ENCODE data around the gene CD99L2.

CD99L2 gene

DNA sequence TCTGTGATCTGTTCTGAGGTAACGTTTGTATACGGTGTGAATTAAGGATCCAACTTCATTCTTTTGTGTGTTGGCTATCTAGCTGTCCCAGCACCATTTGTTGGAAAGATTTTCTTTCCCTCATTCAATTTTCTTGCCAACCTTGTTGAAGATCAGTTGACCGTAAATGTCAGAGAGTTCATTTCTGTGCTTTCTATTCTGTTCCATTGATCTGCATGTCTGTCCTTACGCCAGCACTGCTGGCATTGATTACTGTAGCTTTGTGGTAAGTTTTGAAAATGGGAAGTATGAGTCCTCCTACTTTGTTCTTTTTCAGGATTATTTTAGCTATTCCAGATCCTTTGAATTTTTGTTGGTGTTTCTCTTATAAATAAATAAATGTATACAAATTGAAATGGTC, 144.5 kb downstream of the CD99L2 start:
- no peak for DNase-seq (ENCODE audit: low read depth)
- TF ChIP-seq, protein P1, sequence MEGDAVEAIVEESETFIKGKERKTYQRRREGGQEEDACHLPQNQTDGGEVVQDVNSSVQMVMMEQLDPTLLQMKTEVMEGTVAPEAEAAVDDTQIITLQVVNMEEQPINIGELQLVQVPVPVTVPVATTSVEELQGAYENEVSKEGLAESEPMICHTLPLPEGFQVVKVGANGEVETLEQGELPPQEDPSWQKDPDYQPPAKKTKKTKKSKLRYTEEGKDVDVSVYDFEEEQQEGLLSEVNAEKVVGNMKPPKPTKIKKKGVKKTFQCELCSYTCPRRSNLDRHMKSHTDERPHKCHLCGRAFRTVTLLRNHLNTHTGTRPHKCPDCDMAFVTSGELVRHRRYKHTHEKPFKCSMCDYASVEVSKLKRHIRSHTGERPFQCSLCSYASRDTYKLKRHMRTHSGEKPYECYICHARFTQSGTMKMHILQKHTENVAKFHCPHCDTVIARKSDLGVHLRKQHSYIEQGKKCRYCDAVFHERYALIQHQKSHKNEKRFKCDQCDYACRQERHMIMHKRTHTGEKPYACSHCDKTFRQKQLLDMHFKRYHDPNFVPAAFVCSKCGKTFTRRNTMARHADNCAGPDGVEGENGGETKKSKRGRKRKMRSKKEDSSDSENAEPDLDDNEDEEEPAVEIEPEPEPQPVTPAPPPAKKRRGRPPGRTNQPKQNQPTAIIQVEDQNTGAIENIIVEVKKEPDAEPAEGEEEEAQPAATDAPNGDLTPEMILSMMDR (IDR thresholded peaks at IDR 0.05; ENCODE audit: control insufficient read depth, insufficient read depth, low read depth, low read length, missing control alignments), result no peak
- no peak overlapping the region for H3K4me3 ChIP-seq (ENCODE audit: control insufficient read depth, low read depth, low read length)

DNA sequence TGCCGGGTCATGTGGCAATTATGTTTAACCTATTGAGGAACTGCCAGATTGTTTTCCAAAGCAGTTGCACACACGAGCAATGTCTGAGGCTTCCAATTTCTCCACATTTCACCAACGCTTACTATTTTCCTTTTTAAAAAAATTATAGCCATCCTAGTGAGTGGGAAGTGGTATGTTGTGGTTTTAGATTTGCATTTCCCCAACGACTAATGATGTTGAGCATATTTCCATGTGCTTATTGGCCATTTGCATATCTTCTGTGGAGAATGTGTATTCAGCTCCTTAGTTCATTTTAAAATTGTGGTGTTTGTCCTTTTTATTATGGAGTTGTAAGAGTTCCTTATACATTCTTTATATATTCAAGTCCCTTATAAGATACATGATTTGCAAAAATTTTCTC, 145.1 kb downstream of the CD99L2 start:
- TF ChIP-seq, protein P1 (IDR thresholded peaks at IDR 0.05; ENCODE audit: control insufficient read depth, insufficient read depth, low read depth, low read length, missing control alignments), result no peak
- DNase-seq (ENCODE audit: low read depth), result no peak
- no peak overlapping the region for H3K4me3 ChIP-seq (ENCODE audit: control insufficient read depth, low read depth, low read length)

DNA sequence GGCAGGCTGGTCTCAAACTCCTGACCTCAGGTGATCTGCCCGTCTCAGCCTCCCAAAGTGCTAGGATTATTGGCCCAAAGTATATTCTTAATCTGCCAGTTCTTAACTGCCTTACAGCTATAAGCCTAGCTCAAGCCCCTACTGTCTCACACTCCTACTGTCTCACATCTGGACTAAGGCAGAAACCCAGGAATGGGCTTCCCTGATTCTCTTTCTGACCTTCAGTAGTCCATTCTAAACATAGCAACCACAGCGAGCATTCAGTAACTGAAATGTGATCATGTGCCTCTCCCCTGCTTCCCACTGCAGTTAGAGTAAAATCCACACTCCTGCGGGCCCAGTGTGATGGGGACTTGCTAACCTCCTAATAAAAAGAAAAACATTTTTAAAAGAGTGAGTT, 146.3 kb downstream of the CD99L2 start:
- TF ChIP-seq, protein P1 (IDR thresholded peaks at IDR 0.05; ENCODE audit: control insufficient read depth, insufficient read depth, low read depth, low read length, missing control alignments), result no peak
- H3K4me3 ChIP-seq (ENCODE audit: control insufficient read depth, low read depth, low read length), result no peak overlapping the region
- DNase-seq (ENCODE audit: low read depth), result no peak

DNA sequence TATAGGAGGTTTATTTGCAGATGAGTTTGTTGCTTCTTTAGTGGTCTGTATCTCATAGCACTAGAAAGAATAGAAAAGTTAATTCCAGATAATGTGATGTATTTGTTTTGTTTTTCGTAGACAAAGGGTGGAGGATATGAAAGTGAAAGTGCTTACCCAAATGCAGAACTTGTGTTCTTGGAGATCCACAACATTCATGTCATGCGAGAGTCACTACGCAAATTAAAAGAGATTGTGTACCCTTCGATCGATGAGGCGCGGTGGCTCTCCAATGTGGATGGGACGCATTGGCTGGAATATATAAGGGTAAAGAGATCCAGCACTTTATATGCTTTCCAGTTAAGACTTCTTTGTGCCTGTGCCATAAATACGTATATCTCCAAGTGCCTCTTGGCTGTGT, 162.0 kb downstream of the CD99L2 start:
- TF ChIP-seq, protein P1 (IDR thresholded peaks at IDR 0.05; ENCODE audit: control insufficient read depth, insufficient read depth, low read depth, low read length, missing control alignments), result no peak
- no peak overlapping the region for H3K4me3 ChIP-seq (ENCODE audit: control insufficient read depth, low read depth, low read length)
- DNase-seq (ENCODE audit: low read depth), result no peak

DNA sequence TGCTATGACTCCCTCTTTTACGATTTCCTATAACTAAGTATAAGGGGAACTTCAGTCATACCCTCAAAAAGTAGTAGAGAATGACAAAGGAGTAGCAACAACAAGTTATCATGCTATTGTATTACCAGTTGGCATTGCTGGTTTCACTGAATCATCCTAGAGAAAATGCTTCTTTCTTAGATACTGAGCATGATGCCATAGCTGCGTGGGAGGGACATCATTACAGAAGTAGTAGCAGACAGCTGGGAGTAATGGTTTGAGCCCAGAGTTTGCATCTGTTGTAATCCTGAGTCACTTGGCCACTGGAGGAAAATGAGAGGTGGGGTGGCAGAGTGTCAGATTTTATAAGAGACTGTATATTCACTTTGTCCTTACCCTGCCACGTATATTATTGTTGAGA, 166.7 kb downstream of the CD99L2 start:
- H3K4me3 ChIP-seq (ENCODE audit: control insufficient read depth, low read depth, low read length), result no peak overlapping the region
- TF ChIP-seq, protein P1 (IDR thresholded peaks at IDR 0.05; ENCODE audit: control insufficient read depth, insufficient read depth, low read depth, low read length, missing control alignments), result no peak
- peak; percentile 90 for DNase-seq (ENCODE audit: low read depth)

DNA sequence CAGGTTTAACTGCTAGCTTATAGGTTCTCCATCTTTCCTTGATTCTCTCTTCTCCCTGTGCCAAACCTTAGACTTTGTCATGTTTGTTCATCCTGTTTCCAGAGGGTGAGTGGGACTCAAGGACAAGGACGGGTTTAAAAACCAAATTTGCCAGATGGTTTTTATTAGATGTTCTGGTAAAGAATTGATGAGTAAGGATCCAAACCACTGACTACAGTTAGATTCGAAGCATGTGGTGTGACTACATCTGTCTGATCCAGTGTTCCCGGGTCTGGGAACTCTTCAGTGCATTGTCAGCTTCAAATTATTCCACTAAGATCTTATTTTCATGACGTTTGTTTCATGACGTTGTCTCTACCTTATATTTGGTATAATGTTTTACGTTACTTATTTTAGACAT, 167.7 kb downstream of the CD99L2 start:
- H3K4me3 ChIP-seq (ENCODE audit: control insufficient read depth, low read depth, low read length), result no peak overlapping the region
- TF ChIP-seq, protein P1 (IDR thresholded peaks at IDR 0.05; ENCODE audit: control insufficient read depth, insufficient read depth, low read depth, low read length, missing control alignments), result no peak
- DNase-seq (ENCODE audit: low read depth), result peak; percentile 45

DNA sequence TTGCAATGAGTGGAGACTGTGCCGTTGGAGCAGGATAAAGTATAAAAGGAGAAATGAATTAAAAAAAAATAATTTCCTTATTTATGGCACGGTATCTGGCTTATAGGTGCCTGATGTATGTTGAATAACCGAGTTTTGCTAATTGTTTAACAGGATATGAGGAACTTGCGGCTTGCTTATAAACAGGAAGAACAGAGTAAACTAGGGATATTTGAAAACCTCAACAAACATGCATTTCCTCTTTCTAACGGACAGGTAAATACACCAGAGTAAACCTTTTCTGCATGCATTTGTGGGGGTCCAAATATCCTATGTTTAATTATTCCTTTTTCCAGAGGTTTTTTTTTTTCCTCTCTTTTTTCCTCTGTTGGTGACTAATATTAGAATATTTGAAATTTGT, 168.5 kb downstream of the CD99L2 start:
- no peak for DNase-seq (ENCODE audit: low read depth)
- TF ChIP-seq, protein P1 (IDR thresholded peaks at IDR 0.05; ENCODE audit: control insufficient read depth, insufficient read depth, low read depth, low read length, missing control alignments), result no peak

More for the DNA sequence above, 168.5 kb downstream of the CD99L2 start:
- H3K4me3 ChIP-seq (ENCODE audit: control insufficient read depth, low read depth, low read length), result no peak overlapping the region
